ENCODE results near the gene CAPN1.

GRCh38 chr11:65242389-65242788 lies 60.7 kb downstream of the CAPN1 start:
- TF ChIP-seq POLR2AphosphoS5 (IDR thresholded peaks at IDR 0.05) = no peak
- TF ChIP-seq CTCF (IDR thresholded peaks at IDR 0.05) = no peak

Measured in suprapubic skin (tissue), 3 donors.